OCI-LY7 (cell line): ENCODE data around the gene MTCH1. TPM values are rescaled to one million over a fixed set of nuclear protein-coding genes. Genes with fewer than 3 reads are reported as not detected.

Source experiments
- BruUV-seq: library from RNA; stranded (reverse); fragments of 400-500 nt; replicated peaks from 2 replicates; lab custom pipeline; 2021; lab: Mats Ljungman, UMichigan
- CTCF ChIA-PET: fragments of 300-600 bp; sonication (Branson Sonifier 250); formaldehyde crosslinking; loops from one replicate; lab custom pipeline; 2022; ENCODE audit warnings: antibody characterized with exemption; ENCODE audit not compliant: unreplicated experiment; lab: Charles Lee
- POLR2A ChIA-PET: fragments of 300-600 bp; sonication (Branson Sonifier 250); formaldehyde crosslinking; loops from one replicate; lab custom pipeline; 2022; ENCODE audit warnings: antibody characterized with exemption; lab: Charles Lee
- DNase-seq: peaks from one replicate; pipeline ENCODE4 v3.0.0-alpha.2; 2015; ENCODE audit warnings: low spot score
- H2AFZ ChIP-seq: fragments of 200-600 bp; sonication (generic), shearing (Covaris generic); 2 replicates; pipeline ENCODE4 v1.6.1; 2014; ENCODE audit warnings: mild to moderate bottlenecking, antibody characterized with exemption, low read length, moderate library complexity
- H3K27ac ChIP-seq: fragments of 200-600 bp; sonication (generic); 2 replicates; pipeline ENCODE4 v1.5.1; 2014; ENCODE audit warnings: mixed run types, low read depth, mild to moderate bottlenecking, moderate library complexity, low read length, inconsistent platforms; ENCODE audit not compliant: poor library complexity, severe bottlenecking
- H3K36me3 ChIP-seq: fragments of 200-600 bp; sonication (generic); 2 replicates; pipeline ENCODE4 v1.6.1; 2014; ENCODE audit warnings: mild to moderate bottlenecking, antibody characterized with exemption, low read length, moderate library complexity, mixed read lengths; ENCODE audit not compliant: insufficient read depth
- H3K4me1 ChIP-seq: fragments of 200-600 bp; sonication (generic); 2 replicates; pipeline ENCODE4 v1.5.1; 2014; ENCODE audit warnings: mild to moderate bottlenecking, low read length; ENCODE audit not compliant: insufficient read depth, poor library complexity, severe bottlenecking
- H3K4me2 ChIP-seq: fragments of 200-600 bp; sonication (generic); 2 replicates; pipeline ENCODE4 v1.6.1; 2014; ENCODE audit warnings: mild to moderate bottlenecking, low read length
- H3K4me3 ChIP-seq: fragments of 200-600 bp; sonication (generic); 2 replicates; pipeline ENCODE4 v1.5.1; 2014; ENCODE audit warnings: mild to moderate bottlenecking, low read depth, low read length; ENCODE audit not compliant: poor library complexity, severe bottlenecking
- H3K79me2 ChIP-seq: fragments of 200-600 bp; sonication (generic); 2 replicates; pipeline ENCODE4 v1.6.1; 2016; ENCODE audit warnings: low read depth, mild to moderate bottlenecking, low read length, moderate library complexity, mixed read lengths; ENCODE audit not compliant: insufficient read depth
- H3K9me2 ChIP-seq: fragments of 200-600 bp; sonication (generic); 2 replicates; pipeline ENCODE4 v1.6.1; 2016; ENCODE audit warnings: mild to moderate bottlenecking, low read length, mixed read lengths; ENCODE audit not compliant: insufficient read depth
- H3K9me3 ChIP-seq: fragments of 200-600 bp; sonication (generic); 2 replicates; pipeline ENCODE4 v1.6.1; 2014; ENCODE audit warnings: mild to moderate bottlenecking, mixed run types, low read length, mixed read lengths
- H4K20me1 ChIP-seq: fragments of 200-600 bp; sonication (generic); 2 replicates; pipeline ENCODE4 v1.6.1; 2014; ENCODE audit warnings: mild to moderate bottlenecking, antibody characterized with exemption, low read length, moderate library complexity, mixed read lengths; ENCODE audit not compliant: insufficient read depth
- EZH2phosphoT487 ChIP-seq: fragments of 200-600 bp; sonication (generic); IDR thresholded peaks from 2 replicates; pipeline ENCODE4 v1.6.1; 2018; ENCODE audit warnings: low read depth, borderline replicate concordance, mild to moderate bottlenecking, mixed run types, antibody characterized with exemption, low read length, moderate library complexity, mixed read lengths
- intact Hi-C: fragments of 100-400 bp; cut with micrococcal nuclease; formaldehyde crosslinking; loops from one replicate; pipeline ENCODE4 v1.10.0; 2022; ENCODE audit not compliant: unreplicated experiment
- total RNA-seq, 2 experiments: library from RNA; depleted of rRNA in 1 of 2; stranded (reverse); fragments of >200 nt in 1 of 2; shearing (Covaris generic) in 1 of 2; gene quantifications; 2 replicates each; pipeline ENCODE4 v1.2.3, GENCODE V29; 2014 to 2022
- TF ChIP-seq, protein P1 (sequence below): fragments of 200-600 bp; sonication (generic); conservative IDR thresholded peaks from 2 replicates; pipeline ENCODE4 v1.5.1; 2014; ENCODE audit warnings: mild to moderate bottlenecking, antibody characterized with exemption, low read length, moderate library complexity, mixed read lengths

Gene MTCH1
- total RNA-seq, 2 experiments from 2014 or later, result 72.5 to 93.7 TPM

DNA sequence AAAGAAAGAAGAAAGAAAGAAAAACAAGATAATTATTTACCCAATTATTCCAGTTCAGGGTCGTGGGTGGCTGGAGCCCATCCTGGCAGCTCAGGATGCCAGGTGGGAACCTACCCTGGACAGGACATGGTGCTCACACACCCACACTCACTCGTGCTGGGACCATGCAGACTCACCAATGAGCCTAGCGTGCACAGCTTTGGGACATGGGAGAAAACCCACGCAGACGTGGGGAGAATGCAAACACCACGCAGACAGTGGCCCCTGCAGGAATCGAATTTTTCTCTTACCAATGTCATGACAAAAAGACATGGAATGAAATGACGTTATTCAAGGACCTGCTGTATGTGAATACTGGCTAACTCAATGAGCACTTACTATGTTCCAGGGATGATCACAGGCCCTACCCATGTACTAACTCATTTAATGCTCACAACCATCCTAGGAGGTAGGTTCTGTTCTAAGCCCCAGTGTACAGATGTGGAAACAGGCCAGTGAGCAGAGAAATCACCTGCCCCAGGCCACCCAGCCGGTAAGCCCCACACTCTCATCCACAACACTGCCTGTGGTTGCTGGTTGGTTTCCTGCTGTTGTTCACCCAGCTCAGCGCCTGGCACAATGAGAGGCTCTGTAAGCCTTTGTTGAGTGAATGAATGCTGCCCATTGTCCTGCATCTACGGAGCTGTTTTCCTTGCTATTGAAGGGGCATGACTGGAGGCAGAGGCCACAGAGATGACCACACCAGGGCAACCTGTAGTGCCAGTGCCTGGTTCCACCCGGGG is 38.2 kb downstream of the MTCH1 start:
- intact Hi-C loops, result no loop called here

DNA sequence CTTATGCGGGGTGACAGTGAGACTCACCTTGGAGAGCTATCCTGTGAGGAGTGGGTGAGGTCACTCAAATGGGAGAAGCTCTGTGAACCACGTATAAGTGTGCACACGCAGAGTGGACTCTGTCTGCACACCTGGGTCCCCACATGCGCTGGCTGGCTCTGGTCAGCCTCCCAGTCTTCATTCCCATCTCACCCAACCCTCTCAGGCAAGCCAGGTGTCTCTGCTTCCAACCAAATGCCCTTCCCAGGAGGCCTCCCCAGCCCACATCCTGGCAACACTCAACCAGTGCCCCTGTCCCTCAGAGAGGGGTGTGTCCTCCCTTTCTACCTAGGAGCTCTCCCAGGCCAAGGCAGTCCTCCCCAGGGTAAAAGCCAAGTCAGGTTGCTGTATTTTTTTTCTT is 39.5 kb downstream of the MTCH1 start:
- Histone ChIP-seq H3K4me2 (no peak overlapping the region), H2AFZ (no peak overlapping the region), H3K4me1 (no peaks in the 10 kb centered on the region), H3K9me3 (no peaks in the 10 kb centered on the region), H3K4me3 (no peak overlapping the region), H4K20me1 (no peaks in the 10 kb centered on the region), H3K36me3 (no peaks in the 10 kb centered on the region), H3K79me2 (no peaks in the 10 kb centered on the region), H3K9me2 (no peaks in the 10 kb centered on the region), H3K27ac (no peak overlapping the region)
- TF ChIP-seq, protein P1, sequence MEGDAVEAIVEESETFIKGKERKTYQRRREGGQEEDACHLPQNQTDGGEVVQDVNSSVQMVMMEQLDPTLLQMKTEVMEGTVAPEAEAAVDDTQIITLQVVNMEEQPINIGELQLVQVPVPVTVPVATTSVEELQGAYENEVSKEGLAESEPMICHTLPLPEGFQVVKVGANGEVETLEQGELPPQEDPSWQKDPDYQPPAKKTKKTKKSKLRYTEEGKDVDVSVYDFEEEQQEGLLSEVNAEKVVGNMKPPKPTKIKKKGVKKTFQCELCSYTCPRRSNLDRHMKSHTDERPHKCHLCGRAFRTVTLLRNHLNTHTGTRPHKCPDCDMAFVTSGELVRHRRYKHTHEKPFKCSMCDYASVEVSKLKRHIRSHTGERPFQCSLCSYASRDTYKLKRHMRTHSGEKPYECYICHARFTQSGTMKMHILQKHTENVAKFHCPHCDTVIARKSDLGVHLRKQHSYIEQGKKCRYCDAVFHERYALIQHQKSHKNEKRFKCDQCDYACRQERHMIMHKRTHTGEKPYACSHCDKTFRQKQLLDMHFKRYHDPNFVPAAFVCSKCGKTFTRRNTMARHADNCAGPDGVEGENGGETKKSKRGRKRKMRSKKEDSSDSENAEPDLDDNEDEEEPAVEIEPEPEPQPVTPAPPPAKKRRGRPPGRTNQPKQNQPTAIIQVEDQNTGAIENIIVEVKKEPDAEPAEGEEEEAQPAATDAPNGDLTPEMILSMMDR, result no peak
- TF ChIP-seq EZH2phosphoT487, result no peak
- no TSS peak for BruUV-seq
- DNase-seq, result no peak
- ChIA-PET CTCF (no interaction called here), POLR2A (no interaction called here)
- intact Hi-C loops, result no loop called here

More for the DNA sequence above, 38.2 kb downstream of the MTCH1 start:
- Histone ChIP-seq H3K27ac (no peak overlapping the region), H3K4me3 (no peak overlapping the region), H3K9me3 (no peaks in the 10 kb centered on the region), H3K9me2 (no peaks in the 10 kb centered on the region), H2AFZ (no peak overlapping the region), H3K79me2 (no peaks in the 10 kb centered on the region), H3K36me3 (no peaks in the 10 kb centered on the region), H4K20me1 (no peaks in the 10 kb centered on the region), H3K4me2 (no peak overlapping the region), H3K4me1 (no peaks in the 10 kb centered on the region)
- CTCF ChIA-PET, result interaction anchor here (0.6 kb wide), 1 partner anchor 109 kb away, joined by 3 read pairs; no protein-coding TSS in a partner anchor
- BruUV-seq, result no TSS peak
- DNase-seq, result no peak
- POLR2A ChIA-PET, result no interaction called here
- TF ChIP-seq, protein P1, result no peak
- no peak for TF ChIP-seq EZH2phosphoT487

DNA sequence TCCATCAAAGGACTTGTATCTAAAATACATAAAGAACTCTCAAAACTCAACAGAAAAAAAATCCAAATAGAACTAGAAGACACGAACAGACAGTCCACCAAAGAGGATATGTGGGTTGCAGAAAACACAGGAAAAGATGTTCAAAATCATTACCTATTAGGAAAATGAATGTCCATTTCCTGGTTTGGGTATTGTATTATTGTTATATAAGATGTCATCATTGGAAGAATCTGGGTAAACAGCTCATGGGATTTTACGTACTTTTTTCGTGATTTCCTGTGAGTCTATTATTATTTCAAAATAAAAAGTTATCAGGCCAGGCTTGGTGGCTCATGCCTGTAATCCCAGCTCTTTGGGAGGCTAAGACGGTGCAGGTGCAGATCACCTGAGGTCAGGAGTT is 40.7 kb downstream of the MTCH1 start:
- ChIA-PET CTCF (no interaction called here), POLR2A (interaction anchor here (0.6 kb wide), 1 partner anchor 640 kb away, joined by 4 read pairs; no protein-coding TSS in a partner anchor)
- H3K36me3 ChIP-seq, result no peaks in the 10 kb centered on the region
- no TSS peak for BruUV-seq
- H3K4me3 ChIP-seq, result no peak overlapping the region
- no peak overlapping the region for H3K27ac ChIP-seq
- intact Hi-C loops, result no loop called here
- H3K79me2 ChIP-seq, result no peaks in the 10 kb centered on the region
- H2AFZ ChIP-seq, result no peak overlapping the region
- H3K9me2 ChIP-seq, result no peaks in the 10 kb centered on the region
- no peak for TF ChIP-seq EZH2phosphoT487
- TF ChIP-seq, protein P1, result no peak
- H3K4me1 ChIP-seq, result no peaks in the 10 kb centered on the region
- DNase-seq, result no peak
- H3K9me3 ChIP-seq, result no peaks in the 10 kb centered on the region
- no peak overlapping the region for H3K4me2 ChIP-seq
- no peaks in the 10 kb centered on the region for H4K20me1 ChIP-seq
